ENCODE measurements around the gene SPIC. TPM values are rescaled to one million over a fixed set of nuclear protein-coding genes. Genes with fewer than 3 reads are reported as not detected.

SPIC gene
- total RNA-seq, 1 donor from 2014 or later: not detected

- DNase-seq: no peak
Measured at GRCh38 chr12:101536069-101536674, 61.0 kb downstream of the SPIC start.

Other genes starting within 250 kb of the SPIC start
- 19.9 and 33.5 TPM in 2 replicates for gene UTP20, start 195.2 kb upstream of the SPIC start, total RNA-seq
- gene ARL1, start 67.6 kb upstream of the SPIC start, total RNA-seq: 105 and 138 TPM in 2 replicates
- not detected in 2 replicates for gene MYBPC1, start 119.6 kb downstream of the SPIC start, total RNA-seq
- 28.8 and 29.3 TPM in 2 replicates for gene CHPT1, start 222.3 kb downstream of the SPIC start, total RNA-seq

Measured in dermis blood vessel endothelial cell (primary cell).